Subcutaneous abdominal adipose tissue (tissue), 5 donors: ENCODE results near the gene HHATL.

Experiments used
- H3K27ac ChIP-seq: one replicate; pipeline ENCODE4 v1.7.0; 2013; ENCODE audit warnings: low read depth, mild to moderate bottlenecking, inconsistent platforms, low read length, moderate library complexity
- H3K27me3 ChIP-seq, 5 donors: one replicate each; pipeline ENCODE4 v1.7.0; 2013; ENCODE audit warnings: low read length in 5 of 5, inconsistent platforms in 1 of 5; ENCODE audit not compliant: control insufficient read depth in 5 of 5, insufficient read depth in 4 of 5
- H3K36me3 ChIP-seq, 5 donors: one replicate each; pipeline ENCODE4 v1.7.0; 2013; ENCODE audit warnings: low read length in 5 of 5; ENCODE audit not compliant: control insufficient read depth in 5 of 5, insufficient read depth in 5 of 5
- H3K4me1 ChIP-seq, 5 donors: one replicate each; pipeline ENCODE4 v1.7.0; 2013; ENCODE audit warnings: low read length in 5 of 5, mild to moderate bottlenecking in 3 of 5, moderate library complexity in 1 of 5; ENCODE audit not compliant: control insufficient read depth in 5 of 5, insufficient read depth in 5 of 5
- H3K4me3 ChIP-seq, 5 donors: one replicate each; pipeline ENCODE4 v1.7.0; 2013; ENCODE audit warnings: low read length in 5 of 5, low read depth in 1 of 5
- H3K9ac ChIP-seq, 5 donors: one replicate each; pipeline ENCODE4 v1.7.0; 2013; ENCODE audit warnings: low read length in 5 of 5, mild to moderate bottlenecking in 4 of 5, moderate library complexity in 3 of 5
- H3K9me3 ChIP-seq, 5 donors: one replicate each; pipeline ENCODE4 v1.7.0; 2013; ENCODE audit warnings: low read length in 5 of 5; ENCODE audit not compliant: control insufficient read depth in 5 of 5
- donor health status: healthy.
- donor health status: healthy.
- donor health status: healthy.
- donor health status: healthy.
- donor health status: healthy.

Gene HHATL

GRCh38 chr3:42659451-42660130, 43.0 kb downstream of the HHATL start:
- H3K9ac ChIP-seq: no peak overlapping the region
- no peaks in the 10 kb centered on the region for H3K9me3 ChIP-seq
- no peak overlapping the region for H3K4me3 ChIP-seq
- H3K4me1 ChIP-seq: peaks cover 4 to 20% (median 16%) of the 10 kb centered on the region in 5 donors
- H3K27ac ChIP-seq: no peak overlapping the region
- H3K27me3 ChIP-seq: no peaks in the 10 kb centered on the region
- peaks cover 0 to 28% (median 17%) of the 10 kb centered on the region in 5 donors for H3K36me3 ChIP-seq

GRCh38 chr3:42658771-42659390, 43.7 kb downstream of the HHATL start:
- Histone ChIP-seq H3K4me1 (peaks cover 4 to 22% (median 16%) of the 10 kb centered on the region in 5 donors), H3K27ac (no peak overlapping the region), H3K9me3 (no peaks in the 10 kb centered on the region), H3K4me3 (no peak overlapping the region), H3K36me3 (peaks cover 0 to 28% (median 17%) of the 10 kb centered on the region in 5 donors), H3K27me3 (no peaks in the 10 kb centered on the region), H3K9ac (no peak overlapping the region)

- H3K4me1 ChIP-seq: peaks cover 6 to 28% (median 23%) of the 10 kb centered on the region in 5 donors
- no peaks in the 10 kb centered on the region for H3K27me3 ChIP-seq
- H3K9ac ChIP-seq: no peak overlapping the region
- no peak overlapping the region for H3K27ac ChIP-seq
- no peaks in the 10 kb centered on the region for H3K9me3 ChIP-seq
- H3K4me3 ChIP-seq: no peak overlapping the region
- H3K36me3 ChIP-seq: peaks cover 0 to 28% (median 17%) of the 10 kb centered on the region in 5 donors
These were observed 44.4 kb downstream of the HHATL start for GRCh38 chr3:42658091-42658770.

- Histone ChIP-seq H3K9me3 (no peaks in the 10 kb centered on the region), H3K27ac (no peak overlapping the region), H3K36me3 (peaks cover 0 to 28% (median 17%) of the 10 kb centered on the region in 5 donors), H3K27me3 (no peaks in the 10 kb centered on the region), H3K4me1 (peaks cover 6 to 34% (median 28%) of the 10 kb centered on the region in 5 donors), H3K4me3 (no peak overlapping the region), H3K9ac (no peak overlapping the region)
These were observed 44.9 kb downstream of the HHATL start for GRCh38 chr3:42657675-42658074.

GRCh38 chr3:42656680-42657610, 45.7 kb downstream of the HHATL start:
- H3K9me3 ChIP-seq: no peaks in the 10 kb centered on the region
- H3K27ac ChIP-seq: peak overlapping the region; percentile 83
- peaks cover 6 to 41% (median 36%) of the 10 kb centered on the region in 5 donors for H3K4me1 ChIP-seq
- peaks cover 0 to 28% (median 17%) of the 10 kb centered on the region in 5 donors for H3K36me3 ChIP-seq
- H3K27me3 ChIP-seq: no peaks in the 10 kb centered on the region
- no peak overlapping the region for H3K4me3 ChIP-seq
- no peak overlapping the region for H3K9ac ChIP-seq

GRCh38 chr3:42655980-42656679, 46.5 kb downstream of the HHATL start:
- H3K4me1 ChIP-seq: peaks cover 6 to 47% (median 42%) of the 10 kb centered on the region in 5 donors
- H3K9ac ChIP-seq: peak overlapping the region in 1 of 5 donors; percentile 88
- H3K9me3 ChIP-seq: no peaks in the 10 kb centered on the region
- H3K4me3 ChIP-seq: peak overlapping the region in 2 of 5 donors; percentile 73 to 79
- peaks cover 0 to 24% (median 17%) of the 10 kb centered on the region in 5 donors for H3K36me3 ChIP-seq
- H3K27ac ChIP-seq: peak overlapping the region; percentile 83
- H3K27me3 ChIP-seq: no peaks in the 10 kb centered on the region

DNA sequence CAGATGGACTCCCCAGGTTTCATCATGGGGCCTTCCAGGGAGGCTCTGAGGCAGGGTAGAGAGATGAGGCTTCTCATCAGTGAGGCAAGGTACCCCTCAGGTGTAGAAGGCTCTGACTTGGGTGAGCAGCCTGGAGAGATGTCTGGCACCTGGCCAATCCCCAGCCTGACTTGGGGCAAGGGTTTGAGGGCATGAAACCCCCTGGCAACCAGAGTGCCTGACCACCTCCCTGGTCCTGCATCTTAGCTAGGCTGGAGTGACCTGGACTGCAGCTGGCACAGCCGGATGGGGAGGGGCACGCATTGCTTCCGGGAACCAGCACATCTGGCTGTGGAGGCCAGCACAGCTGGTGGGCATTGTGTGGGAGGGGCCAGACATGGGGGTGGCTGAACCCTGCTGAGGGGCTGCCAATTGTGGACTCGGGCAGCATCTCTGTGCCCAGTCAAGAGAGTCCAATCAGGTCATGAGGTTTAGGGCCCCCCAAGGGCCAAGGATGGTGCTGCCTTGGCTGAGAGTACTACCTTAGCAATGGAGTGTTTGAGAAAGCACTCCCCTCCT, 47.2 kb downstream of the HHATL start:
- Histone ChIP-seq H3K9ac (peak overlapping the region in 4 of 5 donors; percentile 85 to 88 (median 87)), H3K36me3 (peaks cover 0 to 26% (median 17%) of the 10 kb centered on the region in 5 donors), H3K4me3 (peak overlapping the region; percentile 48 to 79 (median 73)), H3K27ac (peak overlapping the region; percentile 83), H3K9me3 (no peaks in the 10 kb centered on the region), H3K4me1 (peaks cover 6 to 47% (median 42%) of the 10 kb centered on the region in 5 donors), H3K27me3 (no peaks in the 10 kb centered on the region)

GRCh38 chr3:42654331-42655201, 48.0 kb downstream of the HHATL start:
- peaks cover 0 to 26% (median 14%) of the 10 kb centered on the region in 5 donors for H3K36me3 ChIP-seq
- H3K4me3 ChIP-seq: peak overlapping the region; percentile 49 to 79 (median 77)
- peak overlapping the region; percentile 83 for H3K27ac ChIP-seq
- peaks cover 6 to 47% (median 42%) of the 10 kb centered on the region in 5 donors for H3K4me1 ChIP-seq
- peak overlapping the region in 4 of 5 donors; percentile 85 to 88 (median 87) for H3K9ac ChIP-seq
- no peaks in the 10 kb centered on the region for H3K9me3 ChIP-seq
- no peaks in the 10 kb centered on the region for H3K27me3 ChIP-seq
